ENCODE data around the gene TMPRSS4.

DNA sequence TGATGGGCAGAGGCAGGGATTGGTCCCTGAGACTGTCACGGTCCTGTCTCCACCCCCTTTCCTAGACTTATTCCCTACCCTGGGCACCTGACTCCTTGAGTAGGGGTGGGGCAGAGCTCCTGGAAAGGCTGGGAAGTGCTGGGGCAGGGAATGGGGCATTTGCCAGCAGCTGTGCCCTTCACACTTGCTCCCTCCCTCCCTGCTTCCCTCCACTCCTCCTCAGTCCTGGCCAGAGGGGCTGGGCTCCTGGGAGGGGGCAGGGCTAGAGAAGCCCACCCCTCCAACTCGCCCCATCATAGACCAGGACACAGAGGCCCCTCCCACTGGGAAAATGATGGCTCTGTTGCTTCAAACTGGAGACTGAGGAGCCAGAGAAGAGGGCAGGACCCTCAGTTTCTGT, 88.0 kb downstream of the TMPRSS4 start:
- TF ChIP-seq, protein P1, sequence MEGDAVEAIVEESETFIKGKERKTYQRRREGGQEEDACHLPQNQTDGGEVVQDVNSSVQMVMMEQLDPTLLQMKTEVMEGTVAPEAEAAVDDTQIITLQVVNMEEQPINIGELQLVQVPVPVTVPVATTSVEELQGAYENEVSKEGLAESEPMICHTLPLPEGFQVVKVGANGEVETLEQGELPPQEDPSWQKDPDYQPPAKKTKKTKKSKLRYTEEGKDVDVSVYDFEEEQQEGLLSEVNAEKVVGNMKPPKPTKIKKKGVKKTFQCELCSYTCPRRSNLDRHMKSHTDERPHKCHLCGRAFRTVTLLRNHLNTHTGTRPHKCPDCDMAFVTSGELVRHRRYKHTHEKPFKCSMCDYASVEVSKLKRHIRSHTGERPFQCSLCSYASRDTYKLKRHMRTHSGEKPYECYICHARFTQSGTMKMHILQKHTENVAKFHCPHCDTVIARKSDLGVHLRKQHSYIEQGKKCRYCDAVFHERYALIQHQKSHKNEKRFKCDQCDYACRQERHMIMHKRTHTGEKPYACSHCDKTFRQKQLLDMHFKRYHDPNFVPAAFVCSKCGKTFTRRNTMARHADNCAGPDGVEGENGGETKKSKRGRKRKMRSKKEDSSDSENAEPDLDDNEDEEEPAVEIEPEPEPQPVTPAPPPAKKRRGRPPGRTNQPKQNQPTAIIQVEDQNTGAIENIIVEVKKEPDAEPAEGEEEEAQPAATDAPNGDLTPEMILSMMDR (IDR thresholded peaks at IDR 0.05): no peak
- TF ChIP-seq POLR2A (IDR thresholded peaks at IDR 0.05): no peak

All from body of pancreas (tissue), 4 donors.